ENCODE data around the gene VWCE.

DNA sequence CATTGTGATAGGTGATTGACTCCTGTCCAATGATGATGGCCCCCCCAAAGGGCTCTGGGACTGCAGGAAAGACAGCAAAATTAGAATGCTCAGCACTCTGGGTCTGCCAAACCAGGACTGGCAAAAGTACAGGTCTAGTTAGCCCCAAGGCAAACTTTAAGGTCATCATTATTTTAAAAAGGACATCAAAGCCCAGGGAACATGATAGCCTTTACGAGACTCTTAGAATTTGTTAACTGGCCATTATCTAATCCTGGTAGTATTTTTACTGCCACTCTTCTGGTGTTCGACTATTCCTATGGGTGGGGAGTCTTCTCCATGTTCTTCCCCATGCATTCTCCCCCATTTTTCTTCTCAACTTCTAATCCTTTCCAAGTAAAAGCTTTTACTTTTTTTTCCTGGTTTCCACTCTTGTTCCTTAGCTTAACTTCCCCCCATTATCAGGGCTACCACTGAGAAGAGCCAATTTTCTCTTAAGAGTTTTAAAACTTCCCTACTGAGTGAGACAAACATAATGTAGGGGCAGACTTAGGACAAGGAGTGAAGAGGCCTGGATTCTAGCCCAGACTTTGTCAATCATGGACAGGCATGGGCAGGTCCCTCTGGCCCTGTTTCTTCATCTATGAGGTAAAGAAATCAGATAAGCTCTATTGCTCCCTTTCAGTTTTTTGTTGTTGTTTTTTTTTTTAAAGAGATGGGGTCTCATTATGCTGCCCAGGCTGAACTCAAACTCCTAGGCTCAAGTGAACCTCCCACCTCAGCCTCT, 30.7 kb upstream of the VWCE start:
- TF ChIP-seq CTCF (IDR thresholded peaks at IDR 0.05): no peak
- no peak for TF ChIP-seq POLR2A (IDR thresholded peaks at IDR 0.05)

All from right lobe of liver (tissue), 4 donors.